ENCODE measurements around the gene NXPH2.
"Not testable (repeated sequence)": the region's sequence is repeated elsewhere in the genome, so short reads cannot be mapped to it uniquely, and the experiment has no call there.

NXPH2 gene

GRCh38 chr2:138757384-138757783, 22.8 kb downstream of the NXPH2 start:
- DNase-seq (ENCODE audit: low spot score), result no peak

DNA sequence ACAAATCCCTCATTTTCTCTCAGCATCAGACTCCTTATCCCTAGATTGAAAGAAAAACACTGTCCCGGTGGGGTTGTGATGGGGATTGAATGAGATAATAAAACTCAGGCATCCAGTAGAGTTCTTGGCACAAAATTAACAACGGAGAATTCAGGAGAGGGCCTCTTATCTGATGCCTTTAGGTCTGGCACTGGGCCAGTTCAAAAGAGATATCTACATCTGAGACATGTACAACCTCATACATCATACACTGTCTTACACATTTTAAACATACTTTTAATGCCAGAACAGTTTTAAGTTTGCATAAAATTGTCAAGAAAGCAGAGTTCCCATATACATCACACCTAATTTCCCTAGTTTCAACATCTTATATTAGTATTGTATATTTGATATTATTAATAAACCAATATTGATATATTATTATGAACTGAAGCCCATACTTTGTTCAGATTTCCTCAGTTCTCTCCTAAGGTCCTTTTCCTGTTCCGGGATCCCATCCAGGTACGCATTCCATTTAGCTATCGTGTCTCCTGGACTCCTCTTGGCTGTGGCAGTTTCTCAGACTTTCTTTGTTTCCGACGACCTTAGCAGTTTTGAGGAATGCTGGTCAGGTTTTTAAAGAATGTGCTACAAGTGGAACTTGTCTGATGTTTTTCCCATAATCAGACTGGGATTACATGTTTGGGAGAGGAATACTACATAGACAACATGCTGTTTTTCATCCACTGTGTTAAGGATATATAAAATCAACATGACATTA, 27.8 kb downstream of the NXPH2 start:
- no peak for DNase-seq (ENCODE audit: low spot score)

DNA sequence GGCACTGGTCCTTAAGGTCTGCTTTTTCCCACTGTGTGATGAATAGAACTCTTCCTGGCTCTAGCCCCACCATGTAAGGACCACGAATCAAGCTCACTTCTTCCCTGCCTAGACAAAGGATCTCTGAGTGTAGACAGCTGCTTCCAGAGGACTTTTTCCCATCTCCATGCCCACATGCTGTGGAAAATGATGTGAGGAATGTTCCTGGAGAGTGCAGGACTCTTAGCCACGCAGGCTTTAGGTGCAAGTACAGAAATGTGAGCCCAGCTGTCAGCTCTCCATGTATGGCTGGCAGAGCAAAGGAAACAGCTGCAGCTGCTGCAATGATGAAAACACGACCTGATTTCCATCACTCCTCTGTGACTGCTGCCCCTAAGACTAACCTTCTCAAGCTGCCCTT, 35.5 kb downstream of the NXPH2 start:
- no peak for DNase-seq (ENCODE audit: low spot score)

DNA sequence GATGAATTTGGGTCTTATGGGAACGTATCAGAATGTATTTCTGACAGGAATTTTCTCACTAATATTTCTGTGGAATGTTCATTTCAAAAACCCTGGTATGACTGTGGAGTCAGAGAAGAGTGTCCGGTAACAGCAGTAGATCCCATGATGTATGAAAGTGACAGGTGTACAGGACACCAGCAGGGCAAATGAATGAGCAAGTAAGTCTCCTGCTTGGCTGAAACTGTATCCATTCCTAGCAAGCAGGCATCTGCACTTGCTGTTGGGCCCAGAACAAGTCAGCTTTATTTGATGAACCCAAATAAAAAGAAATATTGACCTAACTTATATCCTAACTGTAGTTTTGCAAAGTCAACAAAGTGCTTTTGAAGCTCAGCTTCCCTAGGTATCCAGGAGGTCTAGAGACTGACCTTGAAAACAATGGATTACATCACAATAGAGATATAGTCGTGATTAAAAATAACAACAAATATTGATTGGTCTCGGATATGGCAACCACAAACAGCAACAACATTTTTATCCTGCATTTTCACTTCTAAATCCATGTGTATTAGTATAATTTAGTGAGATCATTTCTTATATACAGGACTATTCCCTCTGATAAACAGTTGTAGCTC, 37.6 kb downstream of the NXPH2 start:
- DNase-seq (ENCODE audit: low spot score), result no peak

- no peak for DNase-seq (ENCODE audit: low spot score)
These were observed 38.3 kb downstream of the NXPH2 start for GRCh38 chr2:138741851-138742250.

DNA sequence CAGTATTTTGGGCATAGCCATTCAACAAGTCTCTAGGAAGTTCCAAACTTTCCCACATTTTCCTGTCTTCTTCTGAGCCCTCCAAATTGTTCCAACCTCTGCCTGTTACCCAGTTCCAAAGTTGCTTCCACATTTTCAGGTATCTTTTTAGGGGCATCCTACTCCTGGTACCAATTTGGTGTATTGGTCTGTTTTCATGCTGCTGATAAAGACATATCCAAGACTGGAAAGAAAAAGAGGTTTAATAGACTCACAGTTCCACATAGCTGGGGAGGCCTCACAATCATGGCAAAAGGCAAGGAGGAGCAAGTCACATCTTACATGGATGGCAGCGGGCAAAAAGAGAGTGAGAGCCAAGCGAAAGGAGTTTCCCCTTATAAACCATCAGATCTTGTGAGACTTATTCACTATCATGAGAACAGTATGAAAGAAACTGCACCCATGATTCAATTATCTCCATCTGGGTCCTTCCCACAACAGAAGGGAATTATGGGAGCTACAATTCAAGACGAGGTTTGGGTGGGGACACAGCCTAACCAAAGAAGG, 43.1 kb downstream of the NXPH2 start:
- not testable (repeated sequence) for DNase-seq (ENCODE audit: low spot score)

DNA sequence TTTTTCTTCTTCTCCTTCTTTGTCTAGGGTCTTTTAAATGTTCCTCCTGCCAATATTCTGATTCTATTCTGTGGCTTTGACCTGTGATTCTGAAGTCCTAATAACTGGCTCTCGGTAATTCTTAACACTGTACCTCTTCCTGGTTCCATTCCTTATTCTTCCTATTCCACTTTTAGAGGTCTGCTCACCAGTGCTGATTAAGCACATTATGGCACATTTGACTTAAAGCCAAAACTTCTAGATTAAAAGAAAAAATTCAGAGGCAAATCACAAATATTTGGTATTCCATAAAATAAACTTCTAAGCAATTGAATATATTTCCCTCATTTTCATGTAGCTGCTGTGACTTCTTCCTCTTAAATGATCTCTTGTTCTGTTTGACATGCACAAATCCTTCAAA, 47.5 kb downstream of the NXPH2 start:
- no peak for DNase-seq (ENCODE audit: low spot score)

GRCh38 chr2:138730497-138731030, 49.6 kb downstream of the NXPH2 start:
- no peak for DNase-seq (ENCODE audit: low spot score)

DNA sequence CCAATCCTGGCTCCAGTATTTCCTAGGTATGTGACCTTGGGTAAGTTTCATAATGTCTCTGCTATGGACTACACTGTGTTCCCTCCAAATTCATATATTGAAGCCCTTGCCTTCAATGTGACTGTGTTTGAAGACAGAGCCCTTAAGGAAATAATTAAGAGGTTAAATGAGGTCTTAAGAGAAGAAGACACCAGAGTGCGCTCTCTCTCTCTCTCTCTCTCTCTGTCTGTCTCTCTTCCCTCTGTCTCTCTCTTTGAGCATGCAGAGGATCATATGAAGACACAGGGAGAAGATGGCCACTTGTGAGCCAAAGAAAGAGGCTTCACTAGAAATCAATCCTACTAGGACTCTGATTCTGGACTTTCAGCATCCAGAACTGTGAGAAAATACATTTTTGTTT, 52.2 kb downstream of the NXPH2 start:
- no peak for DNase-seq (ENCODE audit: low spot score)

- no peak for DNase-seq (ENCODE audit: low spot score)
These were observed 53.5 kb downstream of the NXPH2 start for GRCh38 chr2:138726681-138727080.

GRCh38 chr2:138724729-138725459, 55.3 kb downstream of the NXPH2 start:
- no peak for DNase-seq (ENCODE audit: low spot score)

- no peak for DNase-seq (ENCODE audit: low spot score)
These were observed 55.9 kb downstream of the NXPH2 start for GRCh38 chr2:138724327-138724726.

DNA sequence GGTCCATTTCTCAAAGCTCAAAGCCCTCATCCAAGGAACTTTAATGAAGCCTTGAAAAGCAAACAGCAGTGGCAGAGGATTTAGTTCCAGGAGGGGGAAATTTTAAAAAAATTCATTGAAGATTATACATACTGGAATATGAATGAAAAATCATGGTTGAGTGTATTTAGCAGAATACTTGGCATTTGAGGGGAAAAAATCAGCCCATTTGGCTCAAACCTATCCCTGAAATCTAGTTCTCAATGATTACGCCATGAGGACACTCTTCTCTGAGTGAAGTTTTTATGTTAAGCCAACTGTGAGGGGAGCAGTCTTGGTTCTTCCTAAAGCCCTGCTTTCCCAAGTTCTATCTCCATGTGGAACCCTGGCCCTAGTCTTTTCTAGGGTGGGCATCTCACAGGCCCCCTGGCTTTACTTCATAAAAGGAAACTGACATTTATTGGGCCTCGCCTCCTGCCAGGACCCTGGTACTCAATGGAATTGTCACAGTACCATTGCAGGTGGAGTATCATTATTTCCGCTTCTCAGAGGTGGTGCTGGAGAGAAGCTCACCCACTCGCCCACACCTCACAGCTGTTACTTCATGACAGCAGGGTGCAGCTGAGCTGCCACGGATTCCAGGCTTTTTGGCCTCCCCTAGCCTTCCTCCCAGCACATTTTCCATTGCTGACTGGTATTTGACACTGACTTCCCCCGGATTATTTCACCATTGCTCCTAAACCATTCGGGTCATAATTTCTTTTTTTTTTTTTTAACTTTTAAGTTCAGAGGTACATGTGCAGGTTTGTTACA, 56.8 kb downstream of the NXPH2 start:
- no peak for DNase-seq (ENCODE audit: low spot score)

GRCh38 chr2:138722316-138722715, 57.9 kb downstream of the NXPH2 start:
- no peak for DNase-seq (ENCODE audit: low spot score)

- DNase-seq (ENCODE audit: low spot score), result no peak
These were observed 60.0 kb downstream of the NXPH2 start for GRCh38 chr2:138720035-138720838.

DNA sequence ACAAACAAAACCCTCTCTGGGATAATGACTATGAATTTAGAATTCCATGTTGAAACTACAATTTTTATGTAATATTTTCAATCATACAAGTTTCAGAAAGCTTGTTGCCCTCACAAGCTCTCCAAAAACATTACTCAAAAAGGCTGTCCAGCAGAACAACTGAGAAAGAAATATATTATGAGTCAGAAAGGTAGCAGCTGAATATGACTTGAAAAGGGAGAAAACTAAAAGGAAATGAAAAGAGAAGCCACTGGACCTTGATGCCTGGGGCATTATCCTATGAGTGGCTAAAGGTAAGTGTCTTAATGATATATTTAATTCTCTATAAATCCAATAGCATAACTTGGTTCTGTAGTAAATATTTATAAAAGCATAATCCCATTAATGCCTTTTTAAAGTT, 61.8 kb downstream of the NXPH2 start:
- DNase-seq (ENCODE audit: low spot score), result no peak

DNA sequence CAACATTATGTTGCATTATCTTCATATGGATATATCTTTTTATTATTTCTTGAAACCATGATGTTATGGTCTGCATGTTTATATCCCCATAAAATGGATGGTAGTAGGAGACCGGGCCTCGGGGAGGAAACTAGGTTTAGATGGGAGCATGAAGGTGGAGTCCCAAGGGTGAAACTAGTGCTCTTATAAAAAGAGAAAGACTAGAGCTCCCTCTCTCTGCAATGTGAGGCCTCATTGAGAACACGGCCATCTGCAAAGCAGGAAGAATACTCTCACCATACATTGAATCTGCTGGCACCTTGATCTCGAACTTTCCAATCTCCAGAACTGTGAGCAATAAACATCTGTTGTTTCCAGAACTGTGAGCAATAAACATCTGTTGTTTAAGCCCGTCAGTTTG, 64.0 kb downstream of the NXPH2 start:
- no peak for DNase-seq (ENCODE audit: low spot score)

DNA sequence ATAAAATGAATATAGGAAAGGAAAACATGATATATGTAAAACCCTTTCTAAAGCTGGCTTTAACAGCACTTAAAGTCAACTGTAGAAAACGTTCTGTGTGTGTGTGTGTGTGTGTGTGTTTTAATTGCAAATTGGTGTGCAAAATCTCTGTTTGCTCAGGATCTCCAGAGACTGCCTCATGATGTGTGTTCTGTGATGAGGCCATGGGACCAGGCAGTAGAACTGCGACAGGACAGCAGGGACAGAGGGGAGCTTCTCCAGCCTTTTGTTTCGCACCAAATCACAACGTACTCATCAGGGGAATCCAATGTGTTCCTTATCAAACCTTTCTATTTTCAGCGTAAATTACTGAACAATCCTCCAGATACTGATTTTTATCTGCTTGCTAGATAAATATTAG, 66.7 kb downstream of the NXPH2 start:
- no peak for DNase-seq (ENCODE audit: low spot score)

DNA sequence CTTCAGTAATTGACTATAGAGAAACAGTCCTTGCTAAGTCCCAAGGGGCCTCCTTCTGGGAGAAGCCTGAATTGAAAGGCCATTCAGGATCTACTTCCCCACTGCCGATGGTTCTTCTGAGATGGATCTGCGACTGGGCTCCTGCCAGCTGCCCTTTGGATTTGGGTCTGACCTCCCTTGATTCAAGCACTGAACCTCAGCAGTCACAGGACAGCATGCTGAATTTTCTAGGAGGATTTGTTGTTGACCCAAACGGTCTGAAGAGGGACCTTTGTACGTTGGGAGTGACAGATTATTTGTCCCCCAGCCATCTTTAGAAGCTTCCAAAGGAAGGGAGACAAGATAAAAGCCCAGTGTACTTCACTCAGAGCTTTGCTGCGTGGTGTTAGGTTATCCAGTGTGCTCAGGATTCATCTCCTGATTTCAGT, 67.1 kb downstream of the NXPH2 start:
- DNase-seq (ENCODE audit: low spot score), result no peak

- no peak for DNase-seq (ENCODE audit: low spot score)
These were observed 67.8 kb downstream of the NXPH2 start for GRCh38 chr2:138712212-138712979.

Measured in hematopoietic multipotent progenitor cell treated with erythropoietin and hydrocortisone succinate and interleukin-3 and kit ligand, for 17 days (in vitro differentiated cells).